ENCODE results near the gene LY6G5B. TPM values are rescaled to one million over a fixed set of nuclear protein-coding genes. Genes with fewer than 3 reads are reported as not detected.

Gene LY6G5B
- total and polyA plus RNA-seq, 2 experiments from 2014 or later, result 7.9 to 8.4 TPM

DNA sequence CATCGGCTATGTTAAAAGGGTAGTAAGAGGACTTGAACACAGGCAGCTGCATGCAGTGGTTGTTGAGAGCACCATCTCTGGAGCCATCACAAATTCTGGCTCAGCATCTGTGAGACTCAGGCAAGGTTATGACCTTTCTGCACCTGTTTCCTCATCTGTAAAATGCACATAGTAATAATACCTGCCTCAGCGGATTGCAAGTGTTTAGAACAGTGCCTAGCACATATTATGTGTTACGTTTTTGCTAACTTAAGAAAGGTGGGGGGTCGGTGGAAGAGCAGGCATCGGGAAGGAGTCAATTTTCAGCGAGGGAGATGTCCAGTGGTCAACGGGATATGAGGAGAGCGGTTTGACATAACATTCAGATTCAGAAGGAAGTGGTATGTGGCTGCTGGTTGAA, 8.2 kb downstream of the LY6G5B start:
- no peak overlapping the region for H2AFZ ChIP-seq
- H3K27ac ChIP-seq (ENCODE audit: low read depth), result no peak overlapping the region
- Mint-ChIP-seq H3K4me1 (peaks cover 13% of the 10 kb centered on the region), H3K4me3 (no peak overlapping the region; the same call in 2 of the 3 replicates), H3K27me3 (ENCODE audit: insufficient read depth, low read depth, poor library complexity) (peaks cover 39% of the 10 kb centered on the region), H3K9me3 (no peaks in the 10 kb centered on the region; the same call in 1 of the 3 replicates), H3K36me3 (ENCODE audit: low read depth) (peaks cover 4% of the 10 kb centered on the region), H3K27ac (no peak overlapping the region)
- DNase-seq (ENCODE audit: low spot score) (no peak), ATAC-seq (no peak)
- peaks cover 11% of the 10 kb centered on the region; the same call in 1 of the 2 replicates for H3F3A ChIP-seq (replicated peaks; ENCODE audit: low read depth)
- no peaks in the 10 kb centered on the region; the same call in 1 of the 2 replicates for H4K20me1 ChIP-seq (replicated peaks; ENCODE audit: insufficient read depth)
- H3K9me2 ChIP-seq (ENCODE audit: insufficient read depth), result no peaks in the 10 kb centered on the region
- TF ChIP-seq STAT1 (IDR thresholded peaks at IDR 0.05; ENCODE audit: unreplicated experiment) (no peak), EZH2 (IDR thresholded peaks at IDR 0.05; ENCODE audit: low read depth, unreplicated experiment) (no peak), ZNF114 (CRISPR knock-in tag; IDR thresholded peaks at IDR 0.05) (no peak), NANOG (IDR thresholded peaks at IDR 0.05; ENCODE audit: borderline replicate concordance) (no peak), POLR2AphosphoS5 (IDR thresholded peaks at IDR 0.05; ENCODE audit: low read depth) (no peak), CREB1 (CRISPR knock-in tag; IDR thresholded peaks at IDR 0.05; ENCODE audit: low read depth) (no peak), ZNF331 (CRISPR knock-in tag; IDR thresholded peaks at IDR 0.05; ENCODE audit: low read depth) (no peak), JUNB (IDR thresholded peaks at IDR 0.05; ENCODE audit: unreplicated experiment) (no peak)
- TF ChIP-seq, protein P1, sequence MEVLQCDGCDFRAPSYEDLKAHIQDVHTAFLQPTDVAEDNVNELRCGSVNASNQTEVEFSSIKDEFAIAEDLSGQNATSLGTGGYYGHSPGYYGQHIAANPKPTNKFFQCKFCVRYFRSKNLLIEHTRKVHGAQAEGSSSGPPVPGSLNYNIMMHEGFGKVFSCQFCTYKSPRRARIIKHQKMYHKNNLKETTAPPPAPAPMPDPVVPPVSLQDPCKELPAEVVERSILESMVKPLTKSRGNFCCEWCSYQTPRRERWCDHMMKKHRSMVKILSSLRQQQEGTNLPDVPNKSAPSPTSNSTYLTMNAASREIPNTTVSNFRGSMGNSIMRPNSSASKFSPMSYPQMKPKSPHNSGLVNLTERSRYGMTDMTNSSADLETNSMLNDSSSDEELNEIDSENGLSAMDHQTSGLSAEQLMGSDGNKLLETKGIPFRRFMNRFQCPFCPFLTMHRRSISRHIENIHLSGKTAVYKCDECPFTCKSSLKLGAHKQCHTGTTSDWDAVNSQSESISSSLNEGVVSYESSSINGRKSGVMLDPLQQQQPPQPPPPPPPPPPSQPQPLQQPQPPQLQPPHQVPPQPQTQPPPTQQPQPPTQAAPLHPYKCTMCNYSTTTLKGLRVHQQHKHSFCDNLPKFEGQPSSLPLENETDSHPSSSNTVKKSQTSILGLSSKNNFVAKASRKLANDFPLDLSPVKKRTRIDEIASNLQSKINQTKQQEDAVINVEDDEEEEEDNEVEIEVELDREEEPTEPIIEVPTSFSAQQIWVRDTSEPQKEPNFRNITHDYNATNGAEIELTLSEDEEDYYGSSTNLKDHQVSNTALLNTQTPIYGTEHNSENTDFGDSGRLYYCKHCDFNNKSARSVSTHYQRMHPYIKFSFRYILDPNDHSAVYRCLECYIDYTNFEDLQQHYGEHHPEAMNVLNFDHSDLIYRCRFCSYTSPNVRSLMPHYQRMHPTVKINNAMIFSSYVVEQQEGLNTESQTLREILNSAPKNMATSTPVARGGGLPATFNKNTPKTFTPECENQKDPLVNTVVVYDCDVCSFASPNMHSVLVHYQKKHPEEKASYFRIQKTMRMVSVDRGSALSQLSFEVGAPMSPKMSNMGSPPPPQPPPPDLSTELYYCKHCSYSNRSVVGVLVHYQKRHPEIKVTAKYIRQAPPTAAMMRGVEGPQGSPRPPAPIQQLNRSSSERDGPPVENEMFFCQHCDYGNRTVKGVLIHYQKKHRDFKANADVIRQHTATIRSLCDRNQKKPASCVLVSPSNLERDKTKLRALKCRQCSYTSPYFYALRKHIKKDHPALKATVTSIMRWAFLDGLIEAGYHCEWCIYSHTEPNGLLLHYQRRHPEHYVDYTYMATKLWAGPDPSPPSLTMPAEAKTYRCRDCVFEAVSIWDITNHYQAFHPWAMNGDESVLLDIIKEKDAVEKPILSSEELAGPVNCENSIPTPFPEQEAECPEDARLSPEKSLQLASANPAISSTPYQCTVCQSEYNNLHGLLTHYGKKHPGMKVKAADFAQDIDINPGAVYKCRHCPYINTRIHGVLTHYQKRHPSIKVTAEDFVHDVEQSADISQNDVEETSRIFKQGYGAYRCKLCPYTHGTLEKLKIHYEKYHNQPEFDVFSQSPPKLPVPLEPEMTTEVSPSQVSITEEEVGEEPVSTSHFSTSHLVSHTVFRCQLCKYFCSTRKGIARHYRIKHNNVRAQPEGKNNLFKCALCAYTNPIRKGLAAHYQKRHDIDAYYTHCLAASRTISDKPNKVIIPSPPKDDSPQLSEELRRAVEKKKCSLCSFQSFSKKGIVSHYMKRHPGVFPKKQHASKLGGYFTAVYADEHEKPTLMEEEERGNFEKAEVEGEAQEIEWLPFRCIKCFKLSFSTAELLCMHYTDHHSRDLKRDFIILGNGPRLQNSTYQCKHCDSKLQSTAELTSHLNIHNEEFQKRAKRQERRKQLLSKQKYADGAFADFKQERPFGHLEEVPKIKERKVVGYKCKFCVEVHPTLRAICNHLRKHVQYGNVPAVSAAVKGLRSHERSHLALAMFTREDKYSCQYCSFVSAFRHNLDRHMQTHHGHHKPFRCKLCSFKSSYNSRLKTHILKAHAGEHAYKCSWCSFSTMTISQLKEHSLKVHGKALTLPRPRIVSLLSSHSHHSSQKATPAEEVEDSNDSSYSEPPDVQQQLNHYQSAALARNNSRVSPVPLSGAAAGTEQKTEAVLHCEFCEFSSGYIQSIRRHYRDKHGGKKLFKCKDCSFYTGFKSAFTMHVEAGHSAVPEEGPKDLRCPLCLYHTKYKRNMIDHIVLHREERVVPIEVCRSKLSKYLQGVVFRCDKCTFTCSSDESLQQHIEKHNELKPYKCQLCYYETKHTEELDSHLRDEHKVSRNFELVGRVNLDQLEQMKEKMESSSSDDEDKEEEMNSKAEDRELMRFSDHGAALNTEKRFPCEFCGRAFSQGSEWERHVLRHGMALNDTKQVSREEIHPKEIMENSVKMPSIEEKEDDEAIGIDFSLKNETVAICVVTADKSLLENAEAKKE (CRISPR knock-in tag; IDR thresholded peaks at IDR 0.05), result no peak
- TF ChIP-seq, protein P2, sequence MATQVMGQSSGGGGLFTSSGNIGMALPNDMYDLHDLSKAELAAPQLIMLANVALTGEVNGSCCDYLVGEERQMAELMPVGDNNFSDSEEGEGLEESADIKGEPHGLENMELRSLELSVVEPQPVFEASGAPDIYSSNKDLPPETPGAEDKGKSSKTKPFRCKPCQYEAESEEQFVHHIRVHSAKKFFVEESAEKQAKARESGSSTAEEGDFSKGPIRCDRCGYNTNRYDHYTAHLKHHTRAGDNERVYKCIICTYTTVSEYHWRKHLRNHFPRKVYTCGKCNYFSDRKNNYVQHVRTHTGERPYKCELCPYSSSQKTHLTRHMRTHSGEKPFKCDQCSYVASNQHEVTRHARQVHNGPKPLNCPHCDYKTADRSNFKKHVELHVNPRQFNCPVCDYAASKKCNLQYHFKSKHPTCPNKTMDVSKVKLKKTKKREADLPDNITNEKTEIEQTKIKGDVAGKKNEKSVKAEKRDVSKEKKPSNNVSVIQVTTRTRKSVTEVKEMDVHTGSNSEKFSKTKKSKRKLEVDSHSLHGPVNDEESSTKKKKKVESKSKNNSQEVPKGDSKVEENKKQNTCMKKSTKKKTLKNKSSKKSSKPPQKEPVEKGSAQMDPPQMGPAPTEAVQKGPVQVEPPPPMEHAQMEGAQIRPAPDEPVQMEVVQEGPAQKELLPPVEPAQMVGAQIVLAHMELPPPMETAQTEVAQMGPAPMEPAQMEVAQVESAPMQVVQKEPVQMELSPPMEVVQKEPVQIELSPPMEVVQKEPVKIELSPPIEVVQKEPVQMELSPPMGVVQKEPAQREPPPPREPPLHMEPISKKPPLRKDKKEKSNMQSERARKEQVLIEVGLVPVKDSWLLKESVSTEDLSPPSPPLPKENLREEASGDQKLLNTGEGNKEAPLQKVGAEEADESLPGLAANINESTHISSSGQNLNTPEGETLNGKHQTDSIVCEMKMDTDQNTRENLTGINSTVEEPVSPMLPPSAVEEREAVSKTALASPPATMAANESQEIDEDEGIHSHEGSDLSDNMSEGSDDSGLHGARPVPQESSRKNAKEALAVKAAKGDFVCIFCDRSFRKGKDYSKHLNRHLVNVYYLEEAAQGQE (IDR thresholded peaks at IDR 0.05; ENCODE audit: unreplicated experiment), result no peak
- TF ChIP-seq, protein P3, sequence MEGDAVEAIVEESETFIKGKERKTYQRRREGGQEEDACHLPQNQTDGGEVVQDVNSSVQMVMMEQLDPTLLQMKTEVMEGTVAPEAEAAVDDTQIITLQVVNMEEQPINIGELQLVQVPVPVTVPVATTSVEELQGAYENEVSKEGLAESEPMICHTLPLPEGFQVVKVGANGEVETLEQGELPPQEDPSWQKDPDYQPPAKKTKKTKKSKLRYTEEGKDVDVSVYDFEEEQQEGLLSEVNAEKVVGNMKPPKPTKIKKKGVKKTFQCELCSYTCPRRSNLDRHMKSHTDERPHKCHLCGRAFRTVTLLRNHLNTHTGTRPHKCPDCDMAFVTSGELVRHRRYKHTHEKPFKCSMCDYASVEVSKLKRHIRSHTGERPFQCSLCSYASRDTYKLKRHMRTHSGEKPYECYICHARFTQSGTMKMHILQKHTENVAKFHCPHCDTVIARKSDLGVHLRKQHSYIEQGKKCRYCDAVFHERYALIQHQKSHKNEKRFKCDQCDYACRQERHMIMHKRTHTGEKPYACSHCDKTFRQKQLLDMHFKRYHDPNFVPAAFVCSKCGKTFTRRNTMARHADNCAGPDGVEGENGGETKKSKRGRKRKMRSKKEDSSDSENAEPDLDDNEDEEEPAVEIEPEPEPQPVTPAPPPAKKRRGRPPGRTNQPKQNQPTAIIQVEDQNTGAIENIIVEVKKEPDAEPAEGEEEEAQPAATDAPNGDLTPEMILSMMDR (conservative IDR thresholded peaks at IDR 0.05; ENCODE audit: low read depth in 2 of 2), result no peak
- TF ChIP-seq, protein P4, sequence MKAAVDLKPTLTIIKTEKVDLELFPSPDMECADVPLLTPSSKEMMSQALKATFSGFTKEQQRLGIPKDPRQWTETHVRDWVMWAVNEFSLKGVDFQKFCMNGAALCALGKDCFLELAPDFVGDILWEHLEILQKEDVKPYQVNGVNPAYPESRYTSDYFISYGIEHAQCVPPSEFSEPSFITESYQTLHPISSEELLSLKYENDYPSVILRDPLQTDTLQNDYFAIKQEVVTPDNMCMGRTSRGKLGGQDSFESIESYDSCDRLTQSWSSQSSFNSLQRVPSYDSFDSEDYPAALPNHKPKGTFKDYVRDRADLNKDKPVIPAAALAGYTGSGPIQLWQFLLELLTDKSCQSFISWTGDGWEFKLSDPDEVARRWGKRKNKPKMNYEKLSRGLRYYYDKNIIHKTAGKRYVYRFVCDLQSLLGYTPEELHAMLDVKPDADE (IDR thresholded peaks at IDR 0.05), result no peak
- H3K4me2 ChIP-seq, result no peak overlapping the region
- peaks cover 4% of the 10 kb centered on the region; the same call in 1 of the 2 replicates for H3K4me1 ChIP-seq (ENCODE audit: insufficient read depth)
- no peaks in the 10 kb centered on the region for H3K36me3 ChIP-seq (ENCODE audit: insufficient read depth)
- H3K4me3 ChIP-seq, result no peak overlapping the region
- H3K79me2 ChIP-seq (replicated peaks; ENCODE audit: insufficient read depth), result no peaks in the 10 kb centered on the region
- peaks cover 18% of the 10 kb centered on the region for H3K27me3 ChIP-seq (ENCODE audit: insufficient read depth)

Measured in GM23338 (cell line).